Prostate gland (tissue), 2 donors: ENCODE results near the gene PLEKHH1. TPM values are rescaled to one million over a fixed set of nuclear protein-coding genes. Genes with fewer than 3 reads are reported as not detected.

Source experiments
- DNase-seq: peaks from one replicate; pipeline ENCODE4 v3.0.0-alpha.2; 2019; ENCODE audit warnings: low spot score
- H3K27ac ChIP-seq, 2 donors: fragments of 200-600 bp; sonication (generic); 2 replicates each; pipeline ENCODE4 v1.5.1; 2017 to 2019
- H3K27me3 ChIP-seq: fragments of 200-600 bp; sonication (generic); replicated peaks from 2 replicates; pipeline ENCODE4 v1.5.1; 2019; ENCODE audit not compliant: insufficient read depth
- H3K36me3 ChIP-seq, 2 donors: fragments of 200-600 bp; sonication (generic); 1 replicate in 1 of 2; 2 replicates in 1 of 2; pipeline versions ENCODE4 v1.5.1 to v1.8.1; 2017 to 2019
- H3K4me1 ChIP-seq: fragments of 200-600 bp; sonication (generic); replicated peaks from 2 replicates; pipeline ENCODE4 v1.5.1; 2019
- H3K4me3 ChIP-seq, 2 donors: fragments of 200-600 bp; sonication (generic); 2 replicates each; pipeline ENCODE4 v1.5.1; 2017 to 2019
- H3K9me3 ChIP-seq: fragments of 200-600 bp; sonication (generic); 2 replicates; pipeline ENCODE4 v1.5.1; 2017
- CTCF ChIP-seq, 4 experiments: fragments of 200-600 bp in 2 of 4; fragments of 450-650 bp in 2 of 4; sonication (generic) in 2 of 4; IDR thresholded peaks; 1 replicate in 3 of 4; 2 replicates in 1 of 4; pipeline ENCODE4 v1.5.1; 2016 to 2019; ENCODE audit warnings: antibody characterized with exemption in 4 of 4, mild to moderate bottlenecking in 2 of 4, moderate library complexity in 2 of 4
- POLR2A ChIP-seq: fragments of 450-650 bp; IDR thresholded peaks from one replicate; pipeline ENCODE4 v1.6.1; 2016; ENCODE audit warnings: antibody characterized with exemption, mild to moderate bottlenecking
- POLR2AphosphoS5 ChIP-seq: sonication (generic); formaldehyde crosslinking; IDR thresholded peaks from one replicate; pipeline ENCODE4 v1.6.1; 2017; ENCODE audit warnings: antibody characterized with exemption
- WGBS: methylation state at CpG from one replicate; pipeline ENCODE4 v1.1.5; 2018; 5-methylcytosine and 5-hydroxymethylcytosine counted together
- intact Hi-C: fragments of 100-400 bp; cut with DNase I; formaldehyde crosslinking; loops from one replicate; pipeline ENCODE4 v1.14.2; 2022
- total RNA-seq, 2 donors: library from RNA; depleted of rRNA; stranded (reverse); fragments of >200 nt; gene quantifications; one replicate each; pipeline ENCODE4 v1.1.0, GENCODE V29; 2016

PLEKHH1 gene
- total RNA-seq, 2 donors from 2014 or later: 57.9 to 92.7 TPM

DNA sequence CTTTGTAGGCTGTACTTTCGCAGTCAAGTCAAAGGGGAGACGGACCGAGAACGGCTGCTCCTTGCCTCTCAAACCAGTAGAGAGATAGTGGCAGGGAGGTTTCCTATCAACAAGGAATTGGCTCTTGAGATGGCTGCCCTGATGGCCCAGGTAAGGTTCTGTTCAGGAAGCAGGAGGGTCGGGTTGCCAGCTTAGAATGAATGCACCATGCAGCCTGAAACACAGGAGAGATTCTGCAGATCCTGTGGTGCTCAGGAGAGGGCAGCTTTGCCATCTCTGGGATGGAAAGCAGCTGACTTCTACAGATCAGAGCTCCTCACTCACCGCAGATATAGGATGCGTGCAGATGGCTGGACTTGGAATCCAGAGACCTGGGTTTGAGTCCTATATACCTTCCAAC lies 49.0 kb downstream of the PLEKHH1 start:
- H3K27me3 ChIP-seq: no peaks in the 10 kb centered on the region
- WGBS: 86% methylated on average over 7 of the region's 7 CpGs
- H3K4me3 ChIP-seq: no peak overlapping the region
- no peaks in the 10 kb centered on the region for H3K4me1 ChIP-seq
- TF ChIP-seq CTCF (IDR thresholded peaks at IDR 0.05) (no peak), POLR2AphosphoS5 (no peak), POLR2A (no peak)
- H3K9me3 ChIP-seq: no peaks in the 10 kb centered on the region
- no peak for DNase-seq
- no peaks in the 10 kb centered on the region for H3K36me3 ChIP-seq
- H3K27ac ChIP-seq: no peak overlapping the region
- intact Hi-C loops: loop anchor here (10.0 kb wide), 1 partner anchor 123 kb away; the partner anchor contains the start of gene RDH12

DNA sequence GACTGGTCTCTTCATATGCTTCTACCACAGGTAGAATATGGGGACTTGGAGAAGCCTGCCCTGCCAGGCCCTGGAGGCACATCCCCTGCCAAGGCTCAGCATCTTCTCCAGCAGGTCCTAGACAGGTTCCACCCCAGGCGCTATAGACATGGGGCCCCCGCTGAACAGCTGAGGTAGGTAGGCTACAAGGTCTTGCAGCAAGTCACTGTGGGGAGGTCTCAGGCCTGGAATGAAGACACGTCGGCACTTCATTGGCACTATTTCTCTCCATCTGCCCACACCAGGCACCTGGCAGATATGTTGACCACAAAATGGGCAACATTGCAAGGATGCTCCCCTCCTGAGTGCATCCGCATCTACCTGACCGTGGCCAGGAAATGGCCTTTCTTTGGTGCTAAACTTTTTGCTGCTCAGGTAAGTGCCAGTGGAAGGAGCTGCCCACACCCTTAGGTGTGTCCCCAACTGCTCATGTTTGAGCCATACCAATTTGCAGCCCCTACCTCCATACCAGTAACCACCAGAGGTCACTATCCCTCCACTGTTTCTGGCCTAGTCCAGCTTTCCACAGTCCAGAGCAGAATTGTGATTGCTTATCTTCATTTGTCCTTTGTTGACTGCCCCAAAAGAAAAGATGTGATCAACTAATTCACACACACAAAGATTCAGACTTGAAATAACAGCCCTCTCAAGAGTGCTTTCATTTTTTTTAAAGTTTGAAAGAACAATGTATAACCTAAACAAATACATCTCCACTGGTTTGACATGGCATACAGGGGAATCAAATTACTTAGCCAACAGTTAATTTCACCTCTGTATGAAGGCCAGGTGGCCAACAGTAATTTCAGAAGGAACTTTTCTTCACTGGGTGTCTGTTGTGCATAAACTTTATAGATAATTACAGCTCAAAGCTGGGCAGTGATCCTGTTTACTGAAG lies 50.9 kb downstream of the PLEKHH1 start:
- peak; percentile 46 for DNase-seq

DNA sequence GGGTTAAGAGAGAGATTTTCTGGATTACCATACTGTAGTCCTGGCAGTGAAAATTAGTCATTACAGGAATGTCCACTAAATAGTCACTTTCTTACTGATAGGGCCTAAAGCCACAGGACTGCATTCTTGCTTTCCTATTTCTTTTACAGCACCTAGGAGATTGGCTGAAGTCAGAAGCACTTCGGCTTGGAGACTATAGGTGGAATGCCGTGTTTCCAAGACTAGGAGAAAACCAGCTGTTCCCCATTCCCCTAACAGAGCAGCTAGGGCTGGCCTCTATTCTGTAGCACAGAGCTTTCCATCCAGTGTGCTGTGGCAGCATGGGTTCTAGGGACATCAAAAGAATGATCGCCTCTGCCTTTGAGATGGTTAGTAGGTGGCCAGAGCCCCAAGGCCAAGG lies 51.9 kb downstream of the PLEKHH1 start:
- no peak for DNase-seq
- 90% methylated on average over 3 of the region's 3 CpGs for WGBS

More for the DNA sequence above, 50.9 kb downstream of the PLEKHH1 start:
- no peaks in the 10 kb centered on the region for H3K36me3 ChIP-seq
- TF ChIP-seq POLR2A (no peak), CTCF (IDR thresholded peaks at IDR 0.05) (peak; percentile 30 to 73 (median 63)), POLR2AphosphoS5 (peak; percentile 23)
- H3K4me3 ChIP-seq: no peak overlapping the region
- H3K27ac ChIP-seq: peak overlapping the region in 1 of 2 donors; percentile 24
- H3K4me1 ChIP-seq: no peaks in the 10 kb centered on the region
- no peaks in the 10 kb centered on the region for H3K27me3 ChIP-seq
- intact Hi-C loops: loop anchor here (10.0 kb wide), 1 partner anchor 121 kb away; the partner anchor contains the start of gene RDH12
- WGBS: 93% methylated on average over 6 of the region's 6 CpGs
- H3K9me3 ChIP-seq: no peaks in the 10 kb centered on the region

DNA sequence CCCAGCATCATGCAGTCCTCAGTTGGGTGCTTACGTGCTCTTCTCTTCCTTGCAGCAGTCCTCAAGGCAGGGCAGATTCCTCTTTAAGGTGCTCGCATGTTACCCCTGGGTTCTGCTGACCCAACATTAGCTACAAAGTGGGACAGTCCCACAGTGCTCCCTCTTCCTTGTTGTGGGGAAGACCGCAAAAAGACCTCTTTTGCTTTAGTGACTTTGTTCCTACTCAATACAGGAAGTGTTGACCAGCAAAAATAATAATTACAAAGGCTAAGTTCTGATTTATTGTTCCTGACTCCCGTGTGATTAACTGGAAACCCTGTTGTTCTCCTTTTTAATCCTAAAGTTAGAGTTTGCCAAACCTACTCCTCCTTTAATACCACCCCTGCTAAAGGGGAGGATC lies 53.3 kb downstream of the PLEKHH1 start:
- 79% methylated on average over 4 of the region's 4 CpGs for whole genome bisulfite sequencing
- TF ChIP-seq POLR2AphosphoS5 (no peak), CTCF (IDR thresholded peaks at IDR 0.05) (no peak), POLR2A (no peak)
- intact Hi-C loops: loop anchor here (10.0 kb wide), 1 partner anchor 118 kb away; the partner anchor contains the start of gene RDH12
- H3K27me3 ChIP-seq: no peaks in the 10 kb centered on the region
- H3K27ac ChIP-seq: no peak overlapping the region
- no peak overlapping the region for H3K4me3 ChIP-seq
- H3K9me3 ChIP-seq: no peaks in the 10 kb centered on the region
- H3K36me3 ChIP-seq: no peaks in the 10 kb centered on the region
- H3K4me1 ChIP-seq: no peaks in the 10 kb centered on the region
- DNase-seq: no peak

More for the DNA sequence above, 51.9 kb downstream of the PLEKHH1 start:
- H3K36me3 ChIP-seq: no peaks in the 10 kb centered on the region
- intact Hi-C loops: loop anchor here (10.0 kb wide), 1 partner anchor 120 kb away; the partner anchor contains the start of gene RDH12
- H3K4me3 ChIP-seq: no peak overlapping the region
- peak overlapping the region in 1 of 2 donors; percentile 24 for H3K27ac ChIP-seq
- TF ChIP-seq CTCF (IDR thresholded peaks at IDR 0.05) (no peak), POLR2AphosphoS5 (no peak), POLR2A (no peak)
- H3K27me3 ChIP-seq: no peaks in the 10 kb centered on the region
- no peaks in the 10 kb centered on the region for H3K9me3 ChIP-seq
- no peaks in the 10 kb centered on the region for H3K4me1 ChIP-seq
